Naive thymus-derived CD8-positive, alpha-beta T cell (primary cell): Measurements from ENCODE around the gene IDH2. TPM values are rescaled to one million over a fixed set of nuclear protein-coding genes. Genes with fewer than 3 reads are reported as not detected.

Experiments used
- ATAC-seq, 2 donors: fragments of 150-1000 bp; cut with Tn5 transposase in 1 of 2; sonication (Bioruptor Pico), chemical (Tn5 transposase) in 1 of 2; 1 replicate in 1 of 2; 2 replicates in 1 of 2; pipeline ENCODE4 v1.10.0; 2021; ENCODE audit warnings: mild to moderate bottlenecking in 2 of 2, moderate library complexity in 2 of 2
- POLR2A ChIA-PET: fragments of 350-600 bp; sonication (Branson Sonifier 250); formaldehyde crosslinking; loops from one replicate; lab custom pipeline; 2021; ENCODE audit warnings: antibody characterized with exemption; lab: Charles Lee
- DNase-seq, 10 donors: peaks; one replicate each; pipeline versions ENCODE4 v3.0.0 to v3.0.0-alpha.2; 2020 to 2022
- H3K27ac Mint-ChIP-seq, 10 donors: one replicate each; pipeline ENCODE4 v1.8.0; 2020 to 2022; ENCODE audit warnings: mild to moderate bottlenecking in 10 of 10, mixed read lengths in 10 of 10, moderate library complexity in 4 of 10, inconsistent platforms in 1 of 10
- H3K27me3 Mint-ChIP-seq, 5 donors: one replicate each; pipeline ENCODE4 v1.8.0; 2021 to 2022; ENCODE audit warnings: mixed read lengths in 5 of 5
- H3K36me3 Mint-ChIP-seq, 3 donors: one replicate each; pipeline ENCODE4 v1.8.0; 2020 to 2022; ENCODE audit warnings: mixed read lengths in 3 of 3, mild to moderate bottlenecking in 2 of 3, inconsistent platforms in 1 of 3
- H3K4me1 Mint-ChIP-seq, 4 donors: one replicate each; pipeline ENCODE4 v1.8.0; 2021 to 2022; ENCODE audit warnings: mixed read lengths in 4 of 4
- H3K4me3 Mint-ChIP-seq, 10 donors: one replicate each; pipeline ENCODE4 v1.8.0; 2020 to 2022; ENCODE audit warnings: mild to moderate bottlenecking in 10 of 10, mixed read lengths in 10 of 10, moderate library complexity in 6 of 10, inconsistent platforms in 1 of 10
- H3K9me3 Mint-ChIP-seq, 9 donors: one replicate each; pipeline ENCODE4 v1.8.0; 2020 to 2022; ENCODE audit warnings: mixed read lengths in 9 of 9, mild to moderate bottlenecking in 3 of 9, inconsistent platforms in 1 of 9, moderate library complexity in 1 of 9
- polyA plus RNA-seq, 3 donors: library from polyadenylated mRNA; unstranded; fragments of 300-500 nt; fragmentation: Illumina TruSeq; gene quantifications; one replicate each; pipeline ENCODE4 v1.2.3, GENCODE V29; 2021
- total RNA-seq, 8 experiments: library from RNA in 2 of 8; stranded (reverse) in 2 of 8; gene quantifications; one replicate each; pipeline ENCODE4 v1.2.3 and lab custom pipeline; 2021 to 2026

The IDH2 gene
- total and polyA plus RNA-seq, 5 experiments from 2014 or later, result 26.9 to 97.7 (median 71.5) TPM

GRCh38 chr15:90067953-90068606, 34.2 kb downstream of the IDH2 start:
- no peak overlapping the region for H3K4me3 Mint-ChIP-seq
- ATAC-seq, result no peak
- H3K27ac Mint-ChIP-seq, result no peak overlapping the region
- H3K4me1 Mint-ChIP-seq, result peaks cover 0 to 25% (median 5%) of the 10 kb centered on the region in 4 donors
- no peak for DNase-seq
- H3K27me3 Mint-ChIP-seq, result no peaks in the 10 kb centered on the region
- H3K36me3 Mint-ChIP-seq, result peaks cover 0 to 10% (median 0%) of the 10 kb centered on the region in 3 donors
- no peaks in the 10 kb centered on the region for H3K9me3 Mint-ChIP-seq
- POLR2A ChIA-PET, result no interaction called here

- H3K27me3 Mint-ChIP-seq, result no peaks in the 10 kb centered on the region
- H3K27ac Mint-ChIP-seq, result no peak overlapping the region
- ATAC-seq (no peak), DNase-seq (no peak)
- no peak overlapping the region for H3K4me3 Mint-ChIP-seq
- peaks cover 0 to 9% (median 0%) of the 10 kb centered on the region in 3 donors for H3K36me3 Mint-ChIP-seq
- POLR2A ChIA-PET, result no interaction called here
- no peaks in the 10 kb centered on the region for H3K9me3 Mint-ChIP-seq
- peaks cover 4 to 31% (median 8%) of the 10 kb centered on the region in 4 donors for H3K4me1 Mint-ChIP-seq
Measured at GRCh38 chr15:90067181-90067952, 34.9 kb downstream of the IDH2 start.

- H3K27me3 Mint-ChIP-seq, result no peaks in the 10 kb centered on the region
- peaks cover 0 to 7% (median 0%) of the 10 kb centered on the region in 3 donors for H3K36me3 Mint-ChIP-seq
- no peak for DNase-seq
- H3K4me1 Mint-ChIP-seq, result peaks cover 9 to 42% (median 18%) of the 10 kb centered on the region in 4 donors
- H3K27ac Mint-ChIP-seq, result no peak overlapping the region
- ATAC-seq, result no peak
- no peak overlapping the region for H3K4me3 Mint-ChIP-seq
- POLR2A ChIA-PET, result interaction anchor here (0.7 kb wide), 1 partner anchor 322 kb away, joined by 11 read pairs; no protein-coding TSS in a partner anchor
- no peaks in the 10 kb centered on the region for H3K9me3 Mint-ChIP-seq
Measured at GRCh38 chr15:90065682-90066049, 36.6 kb downstream of the IDH2 start.

GRCh38 chr15:90064911-90065681, 37.2 kb downstream of the IDH2 start:
- DNase-seq (no peak), ATAC-seq (no peak)
- Mint-ChIP-seq H3K9me3 (no peaks in the 10 kb centered on the region), H3K4me3 (no peak overlapping the region), H3K36me3 (peaks cover 0 to 7% (median 0%) of the 10 kb centered on the region in 3 donors), H3K27ac (peak overlapping the region in 2 of 10 donors; percentile 8 to 29), H3K27me3 (no peaks in the 10 kb centered on the region), H3K4me1 (peaks cover 9 to 45% (median 20%) of the 10 kb centered on the region in 4 donors)
- POLR2A ChIA-PET, result no interaction called here

GRCh38 chr15:90063770-90064247, 38.5 kb downstream of the IDH2 start:
- no peaks in the 10 kb centered on the region for H3K9me3 Mint-ChIP-seq
- H3K4me1 Mint-ChIP-seq, result peaks cover 15 to 55% (median 33%) of the 10 kb centered on the region in 4 donors
- peaks cover 0 to 2% (median 0%) of the 10 kb centered on the region in 3 donors for H3K36me3 Mint-ChIP-seq
- H3K27ac Mint-ChIP-seq, result peak overlapping the region in 5 of 10 donors; percentile 66 to 88 (median 79)
- no peak for ATAC-seq
- DNase-seq, result no peak
- H3K27me3 Mint-ChIP-seq, result no peaks in the 10 kb centered on the region
- POLR2A ChIA-PET, result no interaction called here
- H3K4me3 Mint-ChIP-seq, result no peak overlapping the region

- Mint-ChIP-seq H3K4me1 (peaks cover 17 to 62% (median 38%) of the 10 kb centered on the region in 4 donors), H3K4me3 (peak overlapping the region in 1 of 10 donors; percentile 6)
- POLR2A ChIA-PET, result interaction anchor here (0.6 kb wide), 1 partner anchor 50 kb away, joined by 3 read pairs; no protein-coding TSS in a partner anchor
Measured at GRCh38 chr15:90062973-90063769, 39.1 kb downstream of the IDH2 start.

GRCh38 chr15:90062462-90062932, 39.8 kb downstream of the IDH2 start:
- ATAC-seq (peak; percentile 21 to 66), DNase-seq (peak in 4 of 10 donors; percentile 18 to 43 (median 32))
- H3K27ac Mint-ChIP-seq, result peak overlapping the region; percentile 71 to 89 (median 74)
- H3K36me3 Mint-ChIP-seq, result peaks cover 0 to 2% (median 0%) of the 10 kb centered on the region in 3 donors
- peak overlapping the region in 3 of 10 donors; percentile 4 to 56 (median 48) for H3K4me3 Mint-ChIP-seq
- POLR2A ChIA-PET, result no interaction called here
- no peaks in the 10 kb centered on the region for H3K9me3 Mint-ChIP-seq
- peaks cover 18 to 66% (median 42%) of the 10 kb centered on the region in 4 donors for H3K4me1 Mint-ChIP-seq
- H3K27me3 Mint-ChIP-seq, result no peaks in the 10 kb centered on the region

More at GRCh38 chr15:90062973-90063769, 39.1 kb downstream of the IDH2 start:
- Mint-ChIP-seq H3K36me3 (peaks cover 0 to 2% (median 0%) of the 10 kb centered on the region in 3 donors), H3K9me3 (no peaks in the 10 kb centered on the region), H3K27ac (peak overlapping the region in 8 of 10 donors; percentile 39 to 89 (median 76)), H3K27me3 (no peaks in the 10 kb centered on the region)
- ATAC-seq (no peak), DNase-seq (no peak)

- no peaks in the 10 kb centered on the region for H3K27me3 Mint-ChIP-seq
- no peaks in the 10 kb centered on the region for H3K9me3 Mint-ChIP-seq
- H3K4me3 Mint-ChIP-seq, result peak overlapping the region in 2 of 10 donors; percentile 4 to 56
- H3K36me3 Mint-ChIP-seq, result peaks cover 0 to 2% (median 0%) of the 10 kb centered on the region in 3 donors
- POLR2A ChIA-PET, result no interaction called here
- peaks cover 18 to 68% (median 42%) of the 10 kb centered on the region in 4 donors for H3K4me1 Mint-ChIP-seq
- peak in 1 of 2 donors; percentile 18 for ATAC-seq
- DNase-seq, result peak in 2 of 10 donors; percentile 10 to 13
- peak overlapping the region in 8 of 10 donors; percentile 37 to 89 (median 76) for H3K27ac Mint-ChIP-seq
Measured at GRCh38 chr15:90062023-90062442, 40.2 kb downstream of the IDH2 start.

GRCh38 chr15:90060797-90061196, 41.5 kb downstream of the IDH2 start:
- Mint-ChIP-seq H3K4me3 (peak overlapping the region in 1 of 10 donors; percentile 18), H3K27me3 (no peaks in the 10 kb centered on the region), H3K36me3 (no peaks in the 10 kb centered on the region), H3K4me1 (peaks cover 18 to 69% (median 42%) of the 10 kb centered on the region in 4 donors), H3K27ac (peak overlapping the region in 6 of 10 donors; percentile 56 to 89 (median 82)), H3K9me3 (no peaks in the 10 kb centered on the region)
- POLR2A ChIA-PET, result interaction anchor here (0.7 kb wide), 1 partner anchor 10 kb away, joined by 3 read pairs; no protein-coding TSS in a partner anchor
- ATAC-seq (no peak), DNase-seq (no peak)

GRCh38 chr15:90059208-90059985, 42.9 kb downstream of the IDH2 start:
- H3K4me3 Mint-ChIP-seq, result peak overlapping the region; percentile 14 to 70 (median 51)
- POLR2A ChIA-PET, result interaction anchor here (1.0 kb wide), 2 partner anchors 25 to 43 kb away, joined by 3 to 5 read pairs; no protein-coding TSS in a partner anchor
- DNase-seq, result peak; percentile 25 to 82 (median 53)

More at GRCh38 chr15:90059208-90059985, 42.9 kb downstream of the IDH2 start:
- Mint-ChIP-seq H3K27me3 (no peaks in the 10 kb centered on the region), H3K9me3 (no peaks in the 10 kb centered on the region), H3K4me1 (peaks cover 22 to 70% (median 46%) of the 10 kb centered on the region in 4 donors), H3K27ac (peak overlapping the region; percentile 71 to 91 (median 87)), H3K36me3 (no peaks in the 10 kb centered on the region)
- ATAC-seq, result peak; percentile 90 to 93
